SIG-M5 treated with dmso at 0.1 percent for 504 hours (cell line): ENCODE data around the gene RPS4Y1.
"Not testable (repeated sequence)": the region's sequence is repeated elsewhere in the genome, so short reads cannot be mapped to it uniquely, and the experiment has no call there.

ENCODE experiments used
- DNase-seq: peaks from one replicate; lab custom pipeline; 2025; ENCODE audit not compliant: unreplicated experiment; lab: John Stamatoyannopoulos, UW

The RPS4Y1 gene

DNA sequence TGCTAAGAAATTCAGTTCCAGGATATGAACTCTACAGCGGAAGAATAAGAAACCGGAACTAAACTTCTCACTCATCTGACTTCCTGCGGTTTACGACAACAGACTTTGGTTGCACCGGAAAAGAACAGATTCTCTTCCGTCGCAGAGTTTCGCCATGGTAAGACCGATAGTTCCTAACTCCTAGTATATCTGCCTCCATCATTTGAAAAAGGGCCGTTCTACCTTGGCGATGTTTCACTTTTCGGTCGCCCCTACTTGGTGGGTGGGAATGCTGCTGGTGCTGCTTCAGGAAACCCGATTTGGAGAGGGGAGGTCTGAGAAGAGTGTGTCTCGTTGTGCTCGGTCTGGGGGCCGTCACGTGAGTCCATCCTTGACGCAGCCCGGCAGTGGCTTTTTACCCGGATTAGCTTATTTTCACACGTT lies at the start of gene RPS4Y1:
Gene RPS4Y1 (plus strand): TSS at position 132 of the 423 bp plus-strand sequence. CDS start 23 bp downstream, at position 155.
- DNase-seq, result no peak

DNA sequence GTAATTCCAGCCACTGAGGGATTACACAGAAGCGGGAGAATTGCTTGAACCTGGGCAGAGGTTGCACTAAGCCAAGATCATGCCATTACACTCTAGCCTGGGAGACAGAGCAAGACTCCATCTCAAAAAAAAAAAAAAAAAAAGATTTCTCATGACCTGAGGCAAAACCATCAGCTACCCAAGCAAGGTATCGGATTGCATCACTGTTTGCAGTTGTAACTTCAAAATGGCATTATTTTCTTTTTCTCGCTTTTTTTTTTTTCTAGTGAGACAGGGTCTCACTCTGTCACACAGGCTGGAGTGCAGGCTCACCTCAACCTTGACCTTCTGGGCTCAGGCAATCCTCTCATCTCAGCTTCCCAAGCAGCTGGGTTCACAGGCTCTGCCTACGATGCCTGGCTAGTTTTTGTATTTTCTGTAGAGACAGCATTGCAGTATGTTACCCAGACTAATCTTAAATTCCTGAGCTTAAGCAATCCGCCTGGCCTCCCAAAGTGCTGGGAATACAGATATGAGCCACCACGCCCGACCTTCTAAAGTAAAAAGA lies 44.4 kb upstream of the RPS4Y1 start:
- DNase-seq, result no peak

DNA sequence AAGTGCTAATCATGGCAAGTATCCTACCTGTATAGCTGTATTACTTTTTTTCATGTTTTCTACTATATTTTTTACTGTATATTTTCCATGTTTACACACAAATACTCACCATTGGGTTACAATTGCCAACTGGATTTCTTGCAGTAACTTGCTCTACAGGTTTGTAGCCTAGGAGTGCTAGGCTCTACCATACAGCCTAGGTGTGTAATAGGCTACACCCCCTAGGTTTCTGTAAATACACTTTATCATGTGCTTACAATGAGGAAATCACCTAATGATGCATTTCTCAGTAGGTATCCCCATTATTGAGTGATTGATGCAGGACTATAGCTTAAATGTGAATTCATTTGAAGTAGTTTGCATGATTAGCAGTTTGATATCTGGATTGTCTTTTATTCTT lies 43.4 kb upstream of the RPS4Y1 start:
- DNase-seq, result no peak

DNA sequence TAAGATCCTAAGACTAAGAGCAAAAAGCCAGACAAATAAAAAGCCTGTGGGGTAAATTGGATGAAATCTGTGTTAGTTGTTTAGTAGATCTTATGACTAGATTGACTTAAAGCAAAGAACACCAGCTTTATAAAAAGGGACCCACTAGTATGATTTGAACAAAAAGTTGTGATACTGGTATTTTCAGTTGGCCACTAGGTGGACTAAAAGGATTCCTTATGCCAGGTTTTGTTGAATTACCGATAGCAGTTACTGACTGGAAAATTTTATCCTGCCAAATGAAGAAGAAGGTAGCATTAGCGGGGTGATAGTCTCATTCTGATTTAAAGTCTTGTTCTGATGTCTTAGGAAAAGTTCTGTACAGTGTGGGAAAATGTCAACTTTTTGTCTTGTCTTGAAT lies 41.2 kb upstream of the RPS4Y1 start:
- DNase-seq, result no peak

DNA sequence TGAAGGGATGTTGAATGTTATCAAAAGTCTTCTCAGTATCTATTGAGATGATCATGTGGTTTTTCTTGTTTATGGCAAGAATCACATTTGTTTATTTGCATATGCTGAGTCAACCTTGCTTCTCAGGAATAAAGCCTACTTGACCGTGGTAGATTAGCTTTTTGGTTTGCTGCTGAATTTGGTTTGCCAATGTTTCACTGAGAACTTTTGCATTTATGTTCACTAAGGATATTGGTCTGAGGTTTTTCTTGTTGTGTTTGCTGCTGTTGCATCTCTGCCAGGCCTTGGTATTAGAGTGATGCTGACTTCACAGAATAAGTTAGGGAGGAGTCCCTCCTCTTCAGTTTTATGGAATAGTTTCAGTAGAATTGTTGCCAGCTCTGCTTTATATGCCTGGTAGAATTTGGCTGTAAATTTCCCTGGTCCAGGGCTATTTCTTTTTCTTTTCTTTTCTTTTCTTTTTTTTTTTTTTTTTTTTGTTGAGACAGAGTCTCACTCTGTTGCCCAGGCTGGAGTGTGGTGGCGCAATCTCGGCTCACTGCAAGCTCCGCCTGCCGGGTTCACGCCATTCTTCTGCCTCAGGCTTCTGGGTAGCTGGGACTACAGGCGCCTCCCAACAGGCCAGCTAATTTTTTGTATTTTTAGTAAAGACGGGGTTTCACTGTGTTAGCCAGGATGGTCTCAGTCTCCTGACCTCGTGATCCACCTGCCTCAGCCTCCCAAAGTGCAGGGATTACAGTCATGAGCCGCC lies 24.1 kb upstream of the RPS4Y1 start:
- DNase-seq, result not testable (repeated sequence)

DNA sequence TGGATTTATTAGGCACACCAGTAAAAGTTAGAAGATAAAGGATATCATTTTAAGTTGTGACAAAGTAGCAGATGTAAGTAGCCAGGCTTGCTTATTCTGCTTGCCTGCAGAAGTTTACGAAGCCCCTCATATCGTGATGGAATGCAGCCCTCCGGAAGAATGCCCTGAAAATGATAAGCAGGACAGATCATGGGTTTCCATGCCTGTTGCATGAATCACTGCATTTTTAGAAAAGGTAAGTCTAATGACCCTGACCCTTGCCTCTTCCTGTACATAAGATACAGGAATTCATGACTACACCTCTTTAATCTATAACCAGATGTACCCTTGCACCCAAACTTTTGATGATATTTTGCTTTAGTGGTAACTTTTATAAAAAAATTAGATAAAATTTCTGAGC lies 16.9 kb upstream of the RPS4Y1 start:
- no peak for DNase-seq

DNA sequence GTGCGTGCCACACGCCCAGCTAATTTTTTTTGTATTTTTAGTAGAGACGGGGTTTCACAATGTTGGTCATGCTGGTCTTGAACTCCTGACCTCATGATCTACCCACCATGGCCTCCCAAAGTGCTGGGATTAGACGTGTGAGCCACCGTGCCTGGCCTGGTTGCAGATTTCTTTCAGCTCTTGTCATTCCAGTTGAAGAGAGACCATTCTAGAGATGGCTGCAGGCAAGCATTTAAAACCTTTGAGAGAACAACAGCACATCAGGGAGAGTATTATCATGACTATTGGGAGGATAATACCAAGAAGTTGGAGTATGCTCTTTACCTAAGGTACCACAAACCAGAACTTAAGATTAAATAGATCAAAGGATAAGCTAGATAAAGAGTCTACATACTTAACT lies 12.9 kb upstream of the RPS4Y1 start:
- DNase-seq, result no peak

DNA sequence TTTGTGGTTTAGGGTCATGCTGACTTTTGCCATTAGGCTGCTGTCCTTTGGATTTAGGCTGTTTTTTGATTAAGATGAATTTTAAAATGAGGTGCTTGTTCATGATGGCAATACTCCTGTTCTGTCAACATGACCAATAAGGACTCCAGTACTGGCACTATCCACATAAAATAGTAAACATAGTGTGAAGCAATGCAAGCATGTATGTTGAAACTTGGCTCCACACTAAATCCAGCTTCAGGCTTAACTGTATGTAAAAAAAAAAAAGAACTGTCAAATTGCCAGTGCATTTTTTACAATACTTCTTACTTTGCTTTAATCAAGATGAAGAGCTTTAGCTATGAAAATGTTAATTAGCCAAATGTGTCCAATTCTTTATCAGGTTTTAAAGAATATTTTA lies 6.2 kb upstream of the RPS4Y1 start:
- DNase-seq, result no peak

DNA sequence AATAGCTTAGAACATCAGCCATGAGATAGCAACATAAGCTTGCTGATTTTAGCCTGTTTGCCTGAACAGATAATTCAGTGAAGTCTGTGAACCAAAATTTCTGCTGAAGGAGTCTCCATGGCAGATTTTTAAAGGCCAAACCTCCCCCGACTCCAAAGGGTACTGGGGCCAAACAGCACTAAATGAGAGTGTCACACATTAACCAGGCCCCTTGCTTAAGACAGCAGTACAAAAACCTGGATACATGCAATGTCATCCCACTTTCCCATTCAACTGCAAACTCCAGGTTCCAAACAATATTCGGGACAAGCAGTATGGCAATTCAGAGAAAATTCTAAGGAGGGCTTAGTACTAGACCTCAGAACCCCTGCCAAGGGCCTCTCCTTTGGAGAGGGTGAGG lies 4.3 kb upstream of the RPS4Y1 start:
- no peak for DNase-seq

DNA sequence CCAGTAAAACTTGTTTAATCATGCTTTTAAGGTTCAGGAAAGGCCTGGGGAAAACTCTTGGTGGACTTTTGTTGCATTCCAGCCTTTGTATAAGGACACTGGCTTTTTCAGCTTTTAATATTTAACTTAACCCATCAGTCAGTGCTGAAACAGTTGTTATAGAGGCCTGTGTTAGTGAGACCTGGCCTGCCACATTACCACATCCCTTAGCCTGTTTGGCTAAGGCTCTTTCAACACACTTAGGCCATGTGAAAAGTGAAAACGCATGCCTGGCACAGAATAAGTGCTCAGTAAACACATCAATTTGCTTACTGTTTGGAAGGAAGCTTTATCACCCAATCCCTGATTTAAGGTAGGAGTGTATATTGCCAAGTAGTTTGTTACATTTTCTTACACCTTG lies 3.5 kb upstream of the RPS4Y1 start:
- DNase-seq, result no peak

DNA sequence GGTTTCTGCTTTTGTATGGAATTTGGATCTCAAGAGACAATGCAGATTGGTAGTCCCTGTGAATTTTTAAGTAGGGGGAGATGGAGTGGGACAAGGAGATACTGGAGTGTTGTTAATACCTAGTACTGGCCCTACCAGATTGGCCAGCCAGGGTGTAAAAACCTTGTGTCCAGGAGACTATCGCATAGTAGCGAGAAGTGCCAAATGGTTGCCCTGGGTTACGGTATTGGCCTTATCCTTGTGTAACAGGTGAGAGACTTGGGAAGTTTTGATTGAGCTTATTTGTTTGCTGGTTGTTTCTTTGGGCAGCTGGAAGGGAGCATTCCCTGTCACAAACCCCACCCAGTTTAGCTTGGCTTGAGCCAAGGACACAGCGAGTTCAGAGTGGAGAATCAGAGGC lies 5.4 kb downstream of the RPS4Y1 start:
- DNase-seq, result no peak

DNA sequence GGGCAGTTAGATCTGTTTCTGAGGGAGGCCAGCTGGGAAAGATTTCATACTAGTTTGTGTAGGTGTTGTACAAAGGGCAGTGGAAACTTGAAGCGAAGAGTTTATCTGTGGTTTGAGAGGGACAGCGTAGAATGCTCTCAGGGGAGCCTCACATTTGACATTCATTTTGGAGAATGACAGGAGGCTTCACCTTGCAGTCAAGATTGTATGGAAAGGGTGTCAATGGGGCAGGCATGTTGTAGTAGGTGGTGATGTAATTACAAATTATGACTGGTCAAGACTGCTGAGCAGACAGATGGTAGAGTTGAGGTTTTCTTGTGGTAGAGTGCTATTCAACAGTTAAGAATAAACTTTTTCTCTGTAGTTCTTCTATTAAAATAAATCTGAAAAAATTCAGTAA lies 7.0 kb downstream of the RPS4Y1 start:
- no peak for DNase-seq

DNA sequence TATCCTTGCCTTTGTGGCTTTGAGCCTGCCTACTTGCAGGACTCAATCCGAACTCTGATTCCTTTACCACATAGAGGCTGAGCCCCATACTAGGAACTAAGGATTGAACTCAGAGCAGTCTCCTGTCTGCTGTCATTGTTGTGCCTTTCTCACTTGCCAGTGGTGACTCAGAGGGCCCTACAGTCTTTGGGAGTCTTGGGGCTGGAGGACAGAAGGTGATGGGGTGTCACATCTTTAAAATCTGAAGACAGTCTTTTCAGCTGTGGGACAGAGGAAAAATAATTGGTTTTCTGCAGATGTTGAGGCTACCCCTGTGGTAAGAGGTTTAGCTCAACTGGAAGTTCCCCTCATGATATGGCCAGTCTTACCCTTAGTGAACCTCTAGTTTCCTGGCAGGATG lies 8.0 kb downstream of the RPS4Y1 start:
- no peak for DNase-seq

DNA sequence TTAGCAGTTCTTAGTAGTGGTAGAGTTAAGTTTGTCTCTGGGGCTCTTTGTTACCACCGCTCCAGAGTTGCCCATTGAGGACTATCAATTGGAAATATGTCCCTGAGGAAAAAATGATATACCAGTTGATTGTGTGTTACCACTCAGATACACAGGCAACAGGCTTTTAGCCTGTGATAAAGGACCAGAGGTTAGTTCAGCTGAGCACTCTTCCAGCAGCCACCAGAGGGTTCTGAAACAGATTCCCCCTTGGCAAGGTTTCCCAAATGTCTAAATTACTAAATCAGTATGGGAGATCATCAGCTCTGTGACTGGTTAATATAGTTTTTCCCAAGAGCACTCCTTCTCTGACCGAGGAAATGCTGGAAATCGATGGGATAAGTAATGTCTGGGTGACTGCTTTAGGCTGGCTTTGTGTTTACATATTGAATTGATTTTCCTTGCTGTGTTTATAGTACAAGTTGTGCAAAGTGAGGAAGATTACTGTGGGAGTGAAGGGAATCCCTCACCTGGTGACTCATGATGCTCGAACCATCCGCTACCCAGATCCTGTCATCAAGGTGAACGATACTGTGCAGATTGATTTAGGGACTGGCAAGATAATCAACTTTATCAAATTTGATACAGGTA lies 12.9 kb downstream of the RPS4Y1 start:
- no peak for DNase-seq

DNA sequence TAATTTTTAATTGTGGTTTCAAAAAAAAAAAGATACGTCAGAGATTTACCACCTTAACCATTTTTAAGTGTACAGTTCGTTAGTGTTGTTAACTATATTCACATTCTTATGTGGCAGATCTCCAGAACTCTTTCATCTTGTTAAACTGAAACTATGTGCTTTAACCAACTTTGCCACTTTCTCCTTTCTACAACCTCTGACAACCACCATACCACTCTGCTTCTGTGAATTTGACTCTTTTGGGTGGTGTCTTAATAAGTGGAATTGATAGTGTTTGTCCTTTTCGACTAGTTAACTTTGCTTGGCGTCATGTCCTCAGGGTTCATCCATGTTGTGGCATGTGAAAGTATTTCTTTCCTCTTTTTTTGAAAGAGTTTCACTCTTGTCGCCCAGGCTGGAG lies 15.7 kb downstream of the RPS4Y1 start:
- DNase-seq, result no peak

DNA sequence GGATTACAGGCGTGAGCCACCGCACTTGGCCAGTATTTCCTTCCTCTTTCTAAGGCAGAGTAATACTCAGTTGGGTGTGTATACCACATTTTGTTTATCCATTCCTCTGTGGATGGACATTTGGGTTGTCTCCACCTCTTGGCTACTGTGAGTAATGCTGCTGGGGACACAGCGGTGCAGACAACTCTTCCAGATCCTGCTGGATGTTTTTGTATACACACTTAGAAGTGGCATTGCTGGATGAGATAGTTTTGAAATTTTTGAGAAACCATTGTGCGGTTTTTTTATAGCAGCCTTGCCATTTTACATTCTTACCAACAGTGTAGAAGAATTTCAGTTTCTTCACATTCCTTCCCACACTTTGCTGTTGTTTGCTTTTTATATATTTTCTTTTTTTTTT lies 16.3 kb downstream of the RPS4Y1 start:
- DNase-seq, result no peak

DNA sequence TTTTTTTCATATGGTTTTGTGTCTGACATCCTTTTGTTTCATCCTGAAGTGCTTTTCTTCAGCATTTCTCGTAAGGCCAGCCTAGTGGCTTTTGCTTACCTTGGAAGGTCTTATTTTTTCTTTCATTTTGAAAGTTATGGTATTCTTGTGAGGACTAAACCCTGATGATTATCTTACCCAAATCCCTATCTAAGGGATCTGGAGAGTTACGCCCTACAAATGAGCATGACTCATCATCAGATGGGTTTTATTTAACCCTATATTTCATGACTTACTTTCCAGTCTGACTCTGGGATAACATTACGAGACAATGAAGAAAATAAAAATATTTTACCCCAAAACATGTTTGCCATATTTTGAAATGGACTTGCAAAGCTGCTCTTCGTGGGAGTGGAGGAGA lies 18.4 kb downstream of the RPS4Y1 start:
- no peak for DNase-seq

DNA sequence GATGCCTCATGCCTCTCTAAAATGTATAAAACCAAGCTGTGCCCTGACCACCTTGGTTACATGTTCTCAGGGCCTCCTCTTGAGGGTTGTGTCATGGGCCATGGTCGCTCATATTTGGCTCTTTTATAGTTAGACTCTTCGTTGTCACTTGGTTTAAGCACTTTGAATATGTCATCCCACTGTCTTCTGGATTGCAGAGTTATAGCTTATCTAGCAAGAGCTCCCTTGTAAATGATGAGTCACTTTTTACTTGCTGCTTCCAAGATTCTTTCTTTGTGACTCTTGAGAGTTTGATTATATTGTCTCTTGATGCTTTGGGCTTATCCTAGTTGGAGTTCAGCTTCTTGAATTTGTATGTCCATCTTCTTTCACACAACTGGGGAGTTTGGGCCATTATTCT lies 19.1 kb downstream of the RPS4Y1 start:
- no peak for DNase-seq

DNA sequence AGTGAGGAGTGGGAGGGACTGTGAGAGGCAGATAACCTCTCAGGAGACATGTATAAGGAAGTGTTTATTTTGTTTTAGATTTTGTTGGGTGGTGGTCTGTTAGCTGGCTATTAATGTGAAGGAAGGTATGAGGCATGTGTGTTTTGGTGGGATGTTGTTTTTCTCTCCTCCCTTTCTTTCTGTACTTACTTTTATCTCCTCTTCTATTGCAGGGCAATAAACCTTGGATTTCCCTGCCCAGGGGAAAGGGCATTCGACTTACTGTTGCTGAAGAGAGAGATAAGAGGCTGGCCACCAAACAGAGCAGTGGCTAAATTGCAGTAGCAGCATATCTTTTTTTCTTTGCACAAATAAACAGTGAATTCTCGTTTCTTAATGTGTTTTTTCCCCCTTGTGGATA lies 25.2 kb downstream of the RPS4Y1 start:
- no peak for DNase-seq

DNA sequence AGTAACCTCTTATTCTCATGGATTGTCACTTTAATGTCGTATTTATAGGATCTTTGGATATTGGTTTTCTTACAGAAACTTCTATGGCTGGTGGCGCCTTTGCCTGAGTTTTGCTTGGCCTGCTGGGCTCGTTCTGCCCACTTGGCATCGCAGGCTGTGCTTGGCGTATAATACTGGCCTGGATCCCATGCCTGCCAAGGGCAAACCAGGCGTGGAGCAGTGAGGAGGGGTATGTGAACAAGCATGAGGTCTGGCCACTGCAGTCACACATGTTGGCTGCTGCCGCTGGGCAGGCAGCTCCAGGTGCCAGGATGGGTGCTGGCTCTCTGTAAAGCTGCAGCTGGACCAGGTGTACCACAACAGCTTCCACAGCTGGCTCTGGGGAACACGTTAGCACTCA lies 26.1 kb downstream of the RPS4Y1 start:
- no peak for DNase-seq

DNA sequence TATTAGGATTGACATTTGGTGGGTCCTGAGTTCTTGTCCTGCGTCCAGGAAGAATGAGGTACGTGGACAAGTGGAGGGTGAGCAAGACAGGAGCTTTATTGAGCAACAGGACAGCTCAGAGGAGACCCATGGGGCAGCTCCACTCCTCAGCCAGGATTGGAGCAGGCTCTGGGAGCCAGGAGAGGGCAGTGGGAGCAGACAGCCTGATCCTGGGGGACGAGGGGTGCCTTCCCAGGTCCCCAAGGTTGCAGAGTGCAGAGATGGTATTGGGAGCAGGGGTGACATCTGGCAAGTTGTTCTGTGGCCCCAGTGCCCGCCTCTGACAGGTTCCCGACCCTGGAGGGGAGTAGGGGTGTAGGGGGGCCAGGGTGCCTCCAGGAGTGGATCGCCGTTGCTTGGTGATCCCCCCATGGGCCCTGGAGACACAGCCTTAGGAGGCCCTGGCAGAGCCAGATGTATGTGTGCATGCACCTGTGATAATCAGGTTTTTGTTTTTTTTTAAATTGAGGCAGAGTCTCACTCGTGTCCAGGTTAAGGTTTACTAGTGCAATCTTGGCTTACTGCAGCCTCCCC lies 26.7 kb downstream of the RPS4Y1 start:
- DNase-seq, result no peak

DNA sequence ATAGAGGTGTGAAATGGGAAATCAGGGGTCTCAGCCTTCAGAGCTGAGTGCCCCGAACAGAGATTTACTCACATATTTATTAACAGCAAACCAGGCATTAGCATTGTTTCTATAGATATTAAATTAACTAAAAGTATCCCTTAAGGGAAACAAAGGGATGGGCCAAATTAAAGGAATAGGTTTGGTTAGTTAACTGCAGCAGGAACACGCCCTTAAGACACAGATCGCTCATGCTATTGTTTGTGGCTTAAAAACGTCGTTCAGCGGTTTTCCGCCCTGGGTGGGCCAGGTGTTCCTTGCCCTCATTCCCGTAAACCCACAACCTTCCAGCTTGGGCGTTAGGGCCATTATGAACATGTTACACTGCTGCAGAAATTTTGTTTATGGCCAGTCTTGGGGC lies 30.8 kb downstream of the RPS4Y1 start:
- not testable (repeated sequence) for DNase-seq
